ENCODE data around the gene STXBP5.

DNA sequence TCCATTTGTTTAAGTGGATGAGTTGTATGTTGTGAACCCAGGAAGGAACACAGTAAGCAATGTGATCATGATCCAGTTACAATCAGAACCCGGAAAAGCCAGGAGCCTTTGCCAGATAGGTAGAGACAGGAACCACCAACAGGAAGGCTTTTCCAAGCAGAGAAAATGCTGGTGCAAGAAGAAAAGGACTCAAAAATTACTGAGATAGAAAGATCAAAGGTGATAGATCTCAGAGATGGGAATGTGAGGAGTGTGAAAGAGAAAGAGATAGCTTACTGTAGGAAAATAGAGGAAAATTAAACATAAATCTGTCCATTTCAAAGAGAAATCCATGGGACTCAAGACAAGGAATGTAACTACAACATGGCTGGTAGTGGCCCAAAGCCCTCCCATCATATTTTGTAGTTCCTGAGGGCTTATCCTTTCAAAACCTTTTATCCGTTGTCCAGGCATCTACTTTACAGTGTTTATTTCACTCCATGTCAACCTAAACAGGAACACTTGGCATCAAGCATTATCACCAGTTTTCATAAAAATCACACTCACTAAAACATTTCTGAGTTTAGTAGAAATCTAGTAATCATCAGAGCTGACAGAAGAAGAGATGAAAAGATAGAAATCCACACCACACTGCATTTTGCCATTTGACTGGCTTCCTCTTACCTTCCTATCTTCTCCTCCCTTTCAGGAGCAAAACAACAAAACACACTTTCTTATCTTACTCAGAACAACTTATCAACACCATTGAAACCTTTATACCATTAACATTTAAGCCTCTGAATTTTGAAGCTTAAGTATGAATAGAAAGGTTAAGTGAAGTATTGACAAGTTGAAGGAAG is 44.5 kb upstream of the STXBP5 start:
- TF ChIP-seq, protein P1, sequence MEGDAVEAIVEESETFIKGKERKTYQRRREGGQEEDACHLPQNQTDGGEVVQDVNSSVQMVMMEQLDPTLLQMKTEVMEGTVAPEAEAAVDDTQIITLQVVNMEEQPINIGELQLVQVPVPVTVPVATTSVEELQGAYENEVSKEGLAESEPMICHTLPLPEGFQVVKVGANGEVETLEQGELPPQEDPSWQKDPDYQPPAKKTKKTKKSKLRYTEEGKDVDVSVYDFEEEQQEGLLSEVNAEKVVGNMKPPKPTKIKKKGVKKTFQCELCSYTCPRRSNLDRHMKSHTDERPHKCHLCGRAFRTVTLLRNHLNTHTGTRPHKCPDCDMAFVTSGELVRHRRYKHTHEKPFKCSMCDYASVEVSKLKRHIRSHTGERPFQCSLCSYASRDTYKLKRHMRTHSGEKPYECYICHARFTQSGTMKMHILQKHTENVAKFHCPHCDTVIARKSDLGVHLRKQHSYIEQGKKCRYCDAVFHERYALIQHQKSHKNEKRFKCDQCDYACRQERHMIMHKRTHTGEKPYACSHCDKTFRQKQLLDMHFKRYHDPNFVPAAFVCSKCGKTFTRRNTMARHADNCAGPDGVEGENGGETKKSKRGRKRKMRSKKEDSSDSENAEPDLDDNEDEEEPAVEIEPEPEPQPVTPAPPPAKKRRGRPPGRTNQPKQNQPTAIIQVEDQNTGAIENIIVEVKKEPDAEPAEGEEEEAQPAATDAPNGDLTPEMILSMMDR (IDR thresholded peaks at IDR 0.05) = no peak
- TF ChIP-seq POLR2A (IDR thresholded peaks at IDR 0.05; ENCODE audit: low read depth) (no peak), EP300 (IDR thresholded peaks at IDR 0.05) (no peak)

Data from esophagus muscularis mucosa (tissue), 4 donors.